NCI-H526 (cell line): ENCODE data around the gene TFCP2L1.
"Not testable (repeated sequence)": the region's sequence is repeated elsewhere in the genome, so short reads cannot be mapped to it uniquely, and the experiment has no call there.

ENCODE experiments used
- DNase-seq, 2 experiments: peaks; one replicate each; lab custom pipeline; 2025; lab: John Stamatoyannopoulos, UW

Gene TFCP2L1

GRCh38 chr2:121295911-121296650, 11.1 kb upstream of the TFCP2L1 start:
- no peak for DNase-seq

GRCh38 chr2:121294881-121295840, 10.2 kb upstream of the TFCP2L1 start:
- no peak for DNase-seq

- DNase-seq, result no peak
Measured at GRCh38 chr2:121293450-121294325, 8.7 kb upstream of the TFCP2L1 start.

- no peak for DNase-seq
Measured at GRCh38 chr2:121291251-121291580, 6.2 kb upstream of the TFCP2L1 start.

GRCh38 chr2:121289271-121289670, 4.3 kb upstream of the TFCP2L1 start:
- no peak for DNase-seq

- no peak for DNase-seq
Measured at GRCh38 chr2:121288454-121289231, 3.6 kb upstream of the TFCP2L1 start.

- no peak for DNase-seq
Measured at GRCh38 chr2:121287956-121288355, 3.0 kb upstream of the TFCP2L1 start.

GRCh38 chr2:121287146-121287798, 2.3 kb upstream of the TFCP2L1 start:
- no peak for DNase-seq

GRCh38 chr2:121286506-121286905, 1.5 kb upstream of the TFCP2L1 start:
- no peak for DNase-seq

- no peak for DNase-seq
Measured at GRCh38 chr2:121285926-121286325, 924 bp upstream of the TFCP2L1 start.

- DNase-seq, result no peak
Measured at GRCh38 chr2:121283670-121284462, 1.1 kb downstream of the TFCP2L1 start.

GRCh38 chr2:121282800-121283385, 2.1 kb downstream of the TFCP2L1 start:
- DNase-seq, result no peak

GRCh38 chr2:121281694-121282093, 3.3 kb downstream of the TFCP2L1 start:
- DNase-seq, result no peak

GRCh38 chr2:121281107-121281506, 3.9 kb downstream of the TFCP2L1 start:
- no peak for DNase-seq

- DNase-seq, result no peak
Measured at GRCh38 chr2:121279476-121280220, 5.4 kb downstream of the TFCP2L1 start.

GRCh38 chr2:121276341-121276740, 8.7 kb downstream of the TFCP2L1 start:
- no peak for DNase-seq

GRCh38 chr2:121273116-121273515, 11.9 kb downstream of the TFCP2L1 start:
- DNase-seq, result no peak

- DNase-seq, result no peak
Measured at GRCh38 chr2:121272596-121272995, 12.4 kb downstream of the TFCP2L1 start.

- not testable (repeated sequence) for DNase-seq
Measured at GRCh38 chr2:121269436-121269835, 15.6 kb downstream of the TFCP2L1 start.
